ENCODE data around the gene CALML6. TPM values are rescaled to one million over a fixed set of nuclear protein-coding genes. Genes with fewer than 3 reads are reported as not detected.

CALML6 gene
- total RNA-seq, 1 donor from 2014 or later: not detected

GRCh38 chr1:1924386-1924785 is 9.3 kb downstream of the CALML6 start:
- intact Hi-C loops (cut with DNase I): no loop called here
- ATAC-seq (no peak), DNase-seq (no peak)
- H3K27me3 ChIP-seq (ENCODE audit: low read depth): no peaks in the 10 kb centered on the region
- no peaks in the 10 kb centered on the region for H3K9me3 ChIP-seq
- no peaks in the 10 kb centered on the region for H3K36me3 ChIP-seq
- H3K4me3 ChIP-seq: no peak overlapping the region
- H3K27ac ChIP-seq: no peak overlapping the region
- H3K4me1 ChIP-seq: peaks cover 7% of the 10 kb centered on the region
- TF ChIP-seq CTCF (IDR thresholded peaks at IDR 0.05): no peak

GRCh38 chr1:1924849-1925248 is 9.8 kb downstream of the CALML6 start:
- no peak overlapping the region for H3K27ac ChIP-seq
- peaks cover 7% of the 10 kb centered on the region for H3K4me1 ChIP-seq
- no peak overlapping the region for H3K4me3 ChIP-seq
- no peaks in the 10 kb centered on the region for H3K9me3 ChIP-seq
- H3K36me3 ChIP-seq: no peaks in the 10 kb centered on the region
- H3K27me3 ChIP-seq (ENCODE audit: low read depth): no peaks in the 10 kb centered on the region
- DNase-seq: no peak
- no peak for TF ChIP-seq CTCF (IDR thresholded peaks at IDR 0.05)
- ATAC-seq: no peak
- intact Hi-C loops (cut with DNase I): no loop called here

DNA sequence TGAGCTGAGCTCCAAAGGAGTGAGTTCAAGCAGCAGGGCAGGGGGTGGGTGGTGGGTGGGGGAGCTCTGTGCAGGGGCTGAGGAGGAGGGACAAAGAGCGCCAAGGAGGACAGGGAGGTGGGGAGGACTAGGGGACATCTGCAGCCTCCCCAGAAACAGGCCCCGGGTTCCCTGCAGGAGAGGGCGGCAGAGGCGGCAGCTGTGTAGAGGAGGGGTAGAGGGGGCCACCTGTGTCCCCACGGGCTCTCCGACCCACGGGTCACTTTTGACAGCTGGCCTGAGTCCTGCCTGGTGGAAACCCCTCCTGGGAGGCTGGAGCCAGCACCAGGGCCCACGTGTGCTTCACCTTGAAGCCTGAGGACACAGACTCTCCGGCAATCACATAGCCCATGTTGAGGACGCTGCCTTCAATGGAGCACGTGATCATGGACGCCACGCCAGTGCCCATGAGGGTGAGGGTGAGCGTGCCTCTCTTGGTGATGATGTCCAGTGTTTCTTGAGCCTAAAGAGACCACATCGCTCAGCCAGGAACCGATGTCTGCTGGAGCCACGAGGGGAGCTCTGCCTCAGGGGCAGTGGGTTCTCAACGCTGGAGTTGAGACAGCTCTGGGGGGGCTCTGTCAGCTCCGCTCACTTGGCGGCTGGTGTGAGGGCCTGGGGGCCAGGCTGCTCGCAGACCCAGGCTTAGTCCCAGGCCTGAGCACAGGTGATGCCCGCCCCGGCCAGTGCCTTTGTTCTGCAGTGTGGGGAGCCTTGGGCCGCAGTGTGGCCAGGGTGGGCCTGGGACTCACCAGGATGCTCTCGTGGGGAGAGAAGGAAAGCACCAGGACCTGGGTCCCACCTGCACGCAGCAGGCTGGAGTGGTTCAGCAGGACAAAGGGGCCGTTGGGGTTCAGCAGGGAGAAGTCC is 10.6 kb downstream of the CALML6 start:
- no peak for DNase-seq
- intact Hi-C loops (cut with DNase I): no loop called here
- Histone ChIP-seq H3K27ac (no peak overlapping the region), H3K36me3 (no peaks in the 10 kb centered on the region), H3K27me3 (ENCODE audit: low read depth) (no peaks in the 10 kb centered on the region), H3K4me3 (no peak overlapping the region), H3K9me3 (no peaks in the 10 kb centered on the region), H3K4me1 (peaks cover 7% of the 10 kb centered on the region)
- ATAC-seq: no peak
- TF ChIP-seq CTCF (IDR thresholded peaks at IDR 0.05): no peak

DNA sequence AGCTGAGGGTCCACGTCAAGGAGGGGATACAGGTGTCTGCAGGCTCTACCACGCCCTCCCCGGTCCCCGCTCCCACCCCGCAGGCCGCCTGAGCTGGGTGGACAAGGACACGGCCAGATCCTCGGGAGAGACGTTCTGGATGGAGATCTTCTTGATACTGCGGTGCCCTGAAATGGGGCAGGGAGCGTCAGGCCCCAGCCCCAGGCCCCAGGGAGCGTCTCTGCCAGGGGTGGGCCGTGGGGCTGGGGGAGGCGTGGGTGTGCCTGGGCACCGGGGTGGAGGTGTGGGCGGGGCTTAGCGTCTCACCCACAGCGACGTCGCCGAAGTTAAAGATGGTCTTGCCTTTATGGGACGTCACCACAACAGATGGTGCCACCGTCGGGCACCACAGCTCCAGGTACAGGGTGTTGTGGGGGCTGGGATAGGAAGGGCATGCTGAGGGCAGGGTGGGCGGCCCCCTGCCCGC is 11.3 kb downstream of the CALML6 start:
- peaks cover 7% of the 10 kb centered on the region for H3K4me1 ChIP-seq
- DNase-seq: no peak
- TF ChIP-seq CTCF (IDR thresholded peaks at IDR 0.05): no peak
- H3K4me3 ChIP-seq: no peak overlapping the region
- no peak for ATAC-seq
- intact Hi-C loops (cut with DNase I): no loop called here
- H3K27ac ChIP-seq: no peak overlapping the region
- no peaks in the 10 kb centered on the region for H3K36me3 ChIP-seq
- H3K27me3 ChIP-seq (ENCODE audit: low read depth): no peaks in the 10 kb centered on the region
- H3K9me3 ChIP-seq: no peaks in the 10 kb centered on the region

GRCh38 chr1:1926886-1927660 is 12.0 kb downstream of the CALML6 start:
- peaks cover 7% of the 10 kb centered on the region for H3K4me1 ChIP-seq
- H3K36me3 ChIP-seq: no peaks in the 10 kb centered on the region
- H3K27me3 ChIP-seq (ENCODE audit: low read depth): no peaks in the 10 kb centered on the region
- DNase-seq (no peak), ATAC-seq (no peak)
- no peak overlapping the region for H3K4me3 ChIP-seq
- H3K27ac ChIP-seq: peak overlapping the region; percentile 53
- H3K9me3 ChIP-seq: no peaks in the 10 kb centered on the region
- TF ChIP-seq CTCF (IDR thresholded peaks at IDR 0.05): no peak
- intact Hi-C loops (cut with DNase I): no loop called here
